HG03432 (cell line): Measurements from ENCODE around the gene NEURL2.

Experiments used
- ATAC-seq: cut with Tn5 transposase; IDR thresholded peaks from one replicate; pipeline ENCODE4 v1.9.1; 2021; ENCODE audit warnings: mild to moderate bottlenecking, moderate library complexity; ENCODE audit not compliant: unreplicated experiment

Gene NEURL2

DNA sequence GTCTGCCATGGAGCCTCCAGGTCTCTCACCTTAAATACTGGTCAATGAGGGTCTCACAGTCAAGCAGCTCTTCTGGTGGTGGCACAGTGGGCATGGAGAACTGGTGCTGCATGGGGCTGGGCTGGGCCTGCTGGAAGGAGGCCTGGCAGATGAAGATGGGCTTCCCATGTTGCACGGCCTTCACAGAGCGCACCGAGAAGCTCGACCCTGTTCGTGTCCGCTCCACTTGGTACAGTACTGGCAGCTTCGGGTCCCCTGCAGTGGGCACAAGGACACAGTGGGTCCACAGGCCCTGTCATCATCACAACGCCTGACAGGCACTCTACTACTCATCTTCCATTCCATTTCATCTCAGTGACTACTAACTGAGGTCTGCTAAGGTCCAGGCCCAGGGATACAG lies 42.6 kb downstream of the NEURL2 start:
- ATAC-seq = no peak

DNA sequence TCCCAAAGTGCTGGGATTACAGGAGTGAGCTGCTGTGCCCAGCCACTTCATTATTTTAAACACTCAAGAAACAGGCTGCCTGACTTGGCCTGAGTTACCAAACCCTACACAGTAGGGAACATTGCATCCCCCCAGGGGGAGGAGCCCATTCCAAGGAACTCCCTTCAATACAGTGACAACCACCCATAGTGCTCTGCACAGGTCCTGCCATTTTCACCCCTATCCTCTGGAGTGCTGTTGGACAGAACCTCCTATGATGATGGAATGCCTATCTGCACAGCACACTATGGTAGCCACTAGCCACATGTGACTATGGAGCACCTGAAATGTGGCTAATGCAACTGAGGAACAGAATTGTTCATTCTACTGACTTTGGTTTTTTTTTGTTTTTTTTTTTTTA lies 45.6 kb downstream of the NEURL2 start:
- ATAC-seq = no peak

DNA sequence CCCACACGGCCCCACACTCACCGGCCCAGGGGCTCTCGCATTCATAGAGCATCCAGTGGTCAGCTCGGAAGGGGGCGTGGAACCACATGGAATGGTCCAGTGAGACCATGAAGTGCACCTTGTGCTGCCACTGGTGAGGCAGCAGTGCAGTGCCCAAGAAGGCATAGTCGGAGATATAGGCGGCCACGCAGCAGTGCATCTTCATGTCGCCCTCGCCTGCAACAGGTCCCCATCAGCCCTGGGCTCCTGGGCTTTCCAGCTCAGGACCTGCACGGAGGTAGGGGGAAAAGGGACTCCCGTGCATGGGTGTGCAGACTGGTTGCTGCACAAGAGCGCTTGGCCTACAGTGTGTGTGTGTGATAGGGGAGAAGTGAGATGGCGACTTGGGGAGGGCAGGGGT lies 47.5 kb downstream of the NEURL2 start:
- ATAC-seq = no peak

- no peak for ATAC-seq
Measured at GRCh38 chr20:45842169-45842812, 48.7 kb downstream of the NEURL2 start.

- no peak for ATAC-seq
Measured at GRCh38 chr20:45841407-45842129, 49.4 kb downstream of the NEURL2 start.

GRCh38 chr20:45840700-45841198 lies 50.3 kb downstream of the NEURL2 start:
- no peak for ATAC-seq
